ENCODE results near the gene BST1.
"Not testable (repeated sequence)": the region's sequence is repeated elsewhere in the genome, so short reads cannot be mapped to it uniquely, and the experiment has no call there.

Gene BST1

DNA sequence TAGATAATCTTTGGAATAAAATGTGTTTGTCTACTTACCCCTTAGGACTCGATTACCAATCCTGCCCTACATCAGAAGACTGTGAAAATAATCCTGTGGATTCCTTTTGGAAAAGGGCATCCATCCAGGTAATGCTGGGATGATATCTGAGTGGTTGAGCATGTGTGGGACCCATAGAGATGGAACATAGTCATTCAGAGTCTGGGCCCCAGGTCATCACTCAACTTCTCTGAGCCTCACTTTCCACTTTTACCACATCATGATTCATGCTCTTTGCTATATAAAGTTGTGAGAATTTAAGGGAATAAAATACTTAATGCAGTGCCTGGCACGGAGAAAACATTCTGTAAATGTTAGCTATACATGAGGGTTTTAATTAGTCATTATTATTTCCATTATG, 8.9 kb downstream of the BST1 start:
- DNase-seq (ENCODE audit: low read depth) = no peak

DNA sequence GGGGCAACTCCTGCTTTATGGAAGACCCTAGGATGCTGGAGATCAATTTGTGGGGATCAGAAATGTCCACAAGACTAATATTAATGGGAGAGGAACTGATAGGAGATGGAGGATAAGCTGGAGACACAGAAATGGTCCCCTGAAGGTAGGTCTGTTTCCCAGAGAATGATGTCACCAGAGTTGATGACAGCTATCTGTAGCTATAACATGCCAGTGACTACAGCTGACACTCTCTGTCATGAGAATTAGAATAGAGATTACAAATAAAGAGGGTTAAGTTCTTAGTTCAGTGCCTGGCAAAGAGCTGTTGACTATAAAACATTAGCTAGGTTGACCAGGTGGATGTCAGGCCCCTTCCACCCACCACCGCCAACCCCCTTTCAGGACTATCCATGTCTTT, 9.3 kb downstream of the BST1 start:
- DNase-seq (ENCODE audit: low read depth) = no peak

DNA sequence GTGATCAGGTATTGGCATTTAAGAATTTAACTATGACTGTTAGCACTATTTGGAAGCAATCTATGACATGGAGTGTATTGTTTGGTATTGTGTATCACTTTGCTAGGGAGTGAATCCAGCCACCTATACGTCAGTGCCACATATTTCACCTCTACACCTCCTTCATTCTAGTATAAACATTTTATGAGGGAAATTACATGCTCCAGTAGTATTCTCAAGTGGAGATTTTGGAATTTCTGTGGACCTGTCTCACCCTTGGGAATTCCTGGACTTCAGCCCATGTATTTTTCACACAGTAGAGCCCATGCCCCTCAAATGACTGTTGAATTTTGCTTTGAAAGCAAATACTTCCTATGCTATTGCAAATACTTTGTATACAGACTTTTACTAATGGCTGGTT, 11.3 kb downstream of the BST1 start:
- DNase-seq (ENCODE audit: low read depth) = no peak

DNA sequence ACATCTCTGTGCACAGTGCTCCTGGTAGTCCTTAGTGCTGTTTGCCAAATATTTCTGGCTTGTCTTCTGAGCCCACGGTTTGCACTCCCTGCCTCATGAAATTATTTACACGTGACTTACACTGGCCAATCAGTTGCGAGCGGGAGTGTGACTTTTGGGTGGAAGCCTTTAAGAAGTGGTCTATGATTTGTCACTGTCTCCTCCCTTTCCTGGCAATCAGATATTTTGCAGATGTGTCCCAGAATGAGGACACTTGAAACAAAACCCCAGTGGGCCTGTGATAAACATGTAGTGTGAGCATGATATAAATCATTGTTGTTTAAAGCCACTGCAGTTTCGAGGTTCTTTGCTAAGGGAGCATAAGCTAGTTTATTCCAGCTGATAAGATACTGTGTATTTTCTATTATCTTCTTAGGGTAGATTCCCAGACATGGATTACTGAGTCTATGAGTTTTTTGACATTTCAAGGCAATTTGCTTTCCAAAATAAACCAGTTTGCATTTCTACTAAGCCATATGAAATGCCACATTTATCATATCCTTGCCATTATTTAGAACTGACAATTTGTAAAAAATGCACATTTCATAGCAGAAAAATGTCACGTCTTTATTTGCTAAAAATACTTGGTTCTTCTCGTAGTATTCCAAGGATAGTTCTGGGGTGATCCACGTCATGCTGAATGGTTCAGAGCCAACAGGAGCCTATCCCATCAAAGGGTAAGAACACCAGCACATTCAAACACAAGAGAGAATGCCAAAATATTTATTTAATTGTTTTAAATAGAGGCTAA, 12.0 kb downstream of the BST1 start:
- DNase-seq (ENCODE audit: low read depth) = no peak

- DNase-seq (ENCODE audit: low read depth) = no peak
Measured at GRCh38 chr4:15716115-15716514, 13.2 kb downstream of the BST1 start.

DNA sequence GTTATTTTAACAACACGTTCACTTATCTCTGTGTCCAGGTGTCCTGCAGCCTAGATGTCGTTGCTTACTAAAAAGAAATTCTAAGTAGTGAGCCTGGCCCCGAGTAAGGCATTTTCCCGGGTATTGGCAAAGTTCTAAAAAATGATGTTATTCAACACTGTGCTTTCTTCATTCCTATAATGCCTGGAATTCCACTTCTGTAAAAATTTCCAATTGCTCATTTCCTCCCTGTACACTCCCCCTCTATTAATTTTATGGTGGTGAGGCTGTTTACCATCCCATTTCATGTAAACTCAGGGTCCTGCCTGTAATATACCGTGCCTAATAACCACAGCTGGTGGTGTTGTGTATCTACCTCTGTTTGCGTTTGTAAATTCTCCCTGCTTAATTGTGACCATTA, 14.2 kb downstream of the BST1 start:
- no peak for DNase-seq (ENCODE audit: low read depth)

DNA sequence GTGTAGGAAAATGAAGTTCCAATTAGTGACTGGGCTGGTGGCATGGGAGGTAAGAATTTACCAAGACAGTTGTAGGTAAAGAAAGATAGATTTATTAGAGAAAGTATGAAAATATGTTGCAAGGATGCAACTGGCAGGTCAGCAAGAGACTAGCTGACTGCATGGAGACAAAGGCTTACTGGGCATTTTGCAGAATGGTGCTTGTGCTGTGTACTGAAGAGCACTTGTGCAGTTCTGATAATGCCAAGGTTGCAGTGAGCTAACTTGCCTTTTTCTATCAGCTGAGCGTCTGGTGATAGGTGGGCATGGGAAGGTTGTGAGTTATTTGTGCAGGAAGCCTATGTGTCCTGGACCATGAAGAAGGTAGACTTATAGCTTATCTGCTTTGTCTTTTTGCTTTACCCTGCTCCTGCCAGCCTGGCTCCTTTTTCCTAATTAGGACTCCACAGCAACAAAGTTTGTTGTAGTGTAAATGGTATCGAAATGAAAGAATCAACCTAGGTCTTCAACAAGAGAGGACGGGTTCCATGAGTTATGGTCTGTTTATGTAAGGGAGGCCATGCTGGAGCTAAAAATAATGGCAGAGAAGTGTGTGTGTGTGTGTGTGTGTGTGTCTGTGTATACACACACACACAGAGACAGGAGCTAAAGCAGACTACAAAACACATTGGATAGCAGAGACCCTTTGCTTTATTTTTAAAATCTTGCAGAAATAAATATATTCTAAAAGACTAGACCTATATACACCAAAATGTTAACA, 15.0 kb downstream of the BST1 start:
- no peak for DNase-seq (ENCODE audit: low read depth)

- no peak for DNase-seq (ENCODE audit: low read depth)
Measured at GRCh38 chr4:15718465-15718864, 15.6 kb downstream of the BST1 start.

GRCh38 chr4:15718959-15719358, 16.1 kb downstream of the BST1 start:
- no peak for DNase-seq (ENCODE audit: low read depth)

- no peak for DNase-seq (ENCODE audit: low read depth)
Measured at GRCh38 chr4:15719506-15719905, 16.6 kb downstream of the BST1 start.

DNA sequence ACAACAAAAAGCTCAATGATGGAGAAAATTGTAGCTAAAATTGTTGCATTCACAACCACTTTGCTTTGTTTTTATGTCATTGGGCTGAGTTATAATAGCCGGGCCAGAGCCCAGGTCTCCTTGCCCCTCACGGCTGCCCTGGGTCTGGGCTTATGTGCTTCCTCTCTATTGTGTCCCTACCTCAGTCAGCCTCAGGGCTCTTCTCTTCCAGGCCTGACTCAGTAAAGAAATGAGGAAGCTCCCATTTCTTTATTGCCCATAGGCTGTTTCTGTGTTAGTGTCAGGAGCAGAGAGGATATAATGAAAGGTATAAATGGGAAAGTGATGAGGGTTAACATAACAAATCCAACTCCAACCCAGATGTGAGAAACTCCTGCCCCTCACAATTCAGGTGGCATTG, 18.0 kb downstream of the BST1 start:
- DNase-seq (ENCODE audit: low read depth) = no peak

DNA sequence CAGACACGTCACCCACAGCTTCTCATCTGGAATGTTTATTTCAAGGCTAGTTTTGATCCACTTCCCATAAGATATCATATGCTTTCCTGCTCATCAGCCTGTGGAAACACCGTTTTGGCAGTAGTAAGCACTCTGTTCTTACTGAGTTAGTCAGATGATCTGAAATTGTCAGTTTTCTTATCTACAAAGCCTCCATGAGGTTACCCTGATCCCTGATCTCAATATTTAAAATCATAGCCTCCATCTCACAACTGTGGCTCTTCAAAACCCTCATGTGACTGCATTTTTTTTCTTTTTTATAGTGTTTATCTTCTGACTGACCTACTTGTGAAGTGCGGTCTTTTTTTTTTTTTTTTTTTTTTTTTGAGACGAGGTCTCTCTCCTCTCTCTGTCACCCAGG, 22.7 kb downstream of the BST1 start:
- no peak for DNase-seq (ENCODE audit: low read depth)

DNA sequence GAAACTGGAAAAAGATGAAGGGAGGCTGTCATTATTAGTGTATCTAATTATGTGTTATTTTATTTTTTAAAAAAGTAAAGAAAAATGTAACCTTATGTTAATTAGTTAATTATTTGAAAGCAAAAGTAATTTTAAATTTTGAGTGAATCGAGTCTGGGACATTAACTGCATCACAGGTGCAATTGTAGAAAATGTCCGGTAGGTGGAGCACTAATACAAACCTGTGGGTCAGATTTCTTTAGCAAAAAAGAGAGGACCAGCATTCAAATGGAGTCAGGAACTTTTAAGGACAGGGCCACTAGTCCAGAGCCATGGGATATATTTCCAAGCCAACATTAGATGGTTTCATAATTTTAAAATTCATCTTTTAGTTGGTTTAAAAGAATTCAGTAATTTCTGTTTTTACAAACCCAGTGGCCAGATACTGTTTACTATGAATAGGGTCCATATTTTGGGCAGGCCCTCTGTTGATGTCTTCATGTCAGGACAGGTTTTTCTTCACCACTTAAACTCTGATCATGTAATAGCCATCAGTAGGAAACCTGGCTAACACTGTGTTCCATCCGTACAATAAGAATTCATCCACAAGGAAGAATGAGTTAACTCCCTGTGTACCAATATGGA, 27.2 kb downstream of the BST1 start:
- DNase-seq (ENCODE audit: low read depth) = no peak

- DNase-seq (ENCODE audit: low read depth) = not testable (repeated sequence)
Measured at GRCh38 chr4:15733061-15733460, 30.2 kb downstream of the BST1 start.

DNA sequence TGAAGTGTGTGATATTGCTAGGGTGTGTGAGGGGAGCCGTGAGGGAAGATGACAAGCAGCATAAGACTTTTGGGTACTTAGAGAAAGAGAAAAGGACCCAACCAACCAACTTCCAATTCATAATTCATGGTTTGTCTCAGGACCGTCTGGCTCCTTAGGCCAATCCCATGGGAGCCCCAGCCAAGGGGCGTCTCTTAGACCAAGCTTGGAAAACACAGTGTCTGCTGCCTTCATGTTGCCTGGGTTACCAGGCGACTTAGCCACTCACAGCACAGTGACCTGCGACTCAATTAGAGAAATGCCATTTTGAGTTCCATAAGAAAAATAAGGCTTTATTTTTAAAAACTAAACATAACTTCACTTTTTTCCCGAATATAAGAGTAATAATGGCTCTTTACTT, 32.7 kb downstream of the BST1 start:
- DNase-seq (ENCODE audit: low read depth) = no peak

- no peak for DNase-seq (ENCODE audit: low read depth)
Measured at GRCh38 chr4:15736514-15737050, 33.7 kb downstream of the BST1 start.

DNA sequence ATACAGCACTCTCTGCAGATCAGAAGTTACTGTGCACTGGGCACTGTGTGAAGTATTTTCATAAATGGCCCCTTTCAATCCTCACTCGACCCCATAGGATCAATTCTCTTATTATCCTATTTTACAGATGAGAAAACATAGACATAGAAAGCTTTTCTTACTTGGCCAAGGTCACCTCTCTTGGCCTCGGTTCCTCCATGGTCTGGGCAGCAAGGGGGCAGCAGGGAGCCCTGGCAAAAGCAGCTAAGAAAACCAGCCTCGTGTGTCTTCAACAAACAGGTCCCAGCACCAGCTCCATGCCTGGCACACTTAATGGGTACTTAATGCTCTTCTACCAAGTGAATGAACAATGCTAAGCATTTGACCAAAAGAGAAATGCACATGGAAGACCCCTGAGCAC, 34.4 kb downstream of the BST1 start:
- DNase-seq (ENCODE audit: low read depth) = no peak

- no peak for DNase-seq (ENCODE audit: low read depth)
Measured at GRCh38 chr4:15738877-15739276, 36.0 kb downstream of the BST1 start.

- DNase-seq (ENCODE audit: low read depth) = no peak
Measured at GRCh38 chr4:15740764-15741404, 38.0 kb downstream of the BST1 start.

- DNase-seq (ENCODE audit: low read depth) = no peak
Measured at GRCh38 chr4:15742083-15742582, 39.3 kb downstream of the BST1 start.

- DNase-seq (ENCODE audit: low read depth) = no peak
Measured at GRCh38 chr4:15742637-15743036, 39.8 kb downstream of the BST1 start.

GRCh38 chr4:15744016-15744545, 41.2 kb downstream of the BST1 start:
- DNase-seq (ENCODE audit: low read depth) = no peak

Measured in activated T-cell treated with anti-CD3 and anti-CD28 coated beads for 48 hours (primary cell).